HG02943 (cell line): ENCODE results near the gene COX7A1.

Experiments
- ATAC-seq: cut with Tn5 transposase; IDR thresholded peaks from one replicate; pipeline ENCODE4 v1.9.1; 2021; ENCODE audit warnings: mild to moderate bottlenecking, low read depth, moderate library complexity; ENCODE audit not compliant: unreplicated experiment

Gene COX7A1

GRCh38 chr19:36113894-36114720 is 38.1 kb downstream of the COX7A1 start:
- peak; percentile 4 for ATAC-seq

GRCh38 chr19:36113425-36113824 is 38.8 kb downstream of the COX7A1 start:
- no peak for ATAC-seq

GRCh38 chr19:36112678-36113077 is 39.6 kb downstream of the COX7A1 start:
- no peak for ATAC-seq

GRCh38 chr19:36111200-36111539 is 41.1 kb downstream of the COX7A1 start:
- no peak for ATAC-seq

- ATAC-seq = no peak
Measured at GRCh38 chr19:36110487-36111199, 41.6 kb downstream of the COX7A1 start, which contains the start of gene OVOL3. OVOL3 (plus strand) TSS chr19:36111143; CDS start chr19:36111203, 60 bp downstream.

GRCh38 chr19:36108684-36109083 is 43.6 kb downstream of the COX7A1 start:
- no peak for ATAC-seq

- no peak for ATAC-seq
Measured at GRCh38 chr19:36106991-36107390, 45.3 kb downstream of the COX7A1 start.

- ATAC-seq = no peak
Measured at GRCh38 chr19:36106441-36106840, 45.8 kb downstream of the COX7A1 start.

GRCh38 chr19:36103842-36104552 is 48.2 kb downstream of the COX7A1 start:
- no peak for ATAC-seq

- ATAC-seq = no peak
Measured at GRCh38 chr19:36103040-36103626, 49.1 kb downstream of the COX7A1 start.

- no peak for ATAC-seq
Measured at GRCh38 chr19:36101550-36102327, 50.5 kb downstream of the COX7A1 start.
